CD4-positive, alpha-beta T cell treated with Interferon alpha-2 for 1 hour (primary cell): ENCODE measurements around the gene ADAMTS16.

Source experiments
- DNase-seq, 2 donors: peaks; one replicate each; pipeline ENCODE4 v3.0.0-alpha.2; 2020 to 2022

ADAMTS16 gene

GRCh38 chr5:5317976-5318375 is 177.8 kb downstream of the ADAMTS16 start:
- DNase-seq = no peak

GRCh38 chr5:5318426-5319190 is 178.5 kb downstream of the ADAMTS16 start:
- no peak for DNase-seq

GRCh38 chr5:5320062-5320805 is 180.1 kb downstream of the ADAMTS16 start:
- no peak for DNase-seq

GRCh38 chr5:5321137-5321536 is 181.0 kb downstream of the ADAMTS16 start:
- DNase-seq = no peak

- no peak for DNase-seq
Observed at GRCh38 chr5:5323551-5323950, 183.4 kb downstream of the ADAMTS16 start.

GRCh38 chr5:5326115-5326758 is 186.1 kb downstream of the ADAMTS16 start:
- no peak for DNase-seq

GRCh38 chr5:5327126-5327525 is 187.0 kb downstream of the ADAMTS16 start:
- DNase-seq = no peak

GRCh38 chr5:5330728-5331452 is 190.8 kb downstream of the ADAMTS16 start:
- no peak for DNase-seq

- DNase-seq = no peak
Observed at GRCh38 chr5:5331848-5332247, 191.7 kb downstream of the ADAMTS16 start.

GRCh38 chr5:5332287-5332686 is 192.2 kb downstream of the ADAMTS16 start:
- no peak for DNase-seq

- no peak for DNase-seq
Observed at GRCh38 chr5:5335107-5335506, 195.0 kb downstream of the ADAMTS16 start.

GRCh38 chr5:5335700-5336264 is 195.7 kb downstream of the ADAMTS16 start:
- DNase-seq = no peak

GRCh38 chr5:5339257-5339656 is 199.1 kb downstream of the ADAMTS16 start:
- DNase-seq = no peak

- DNase-seq = no peak
Observed at GRCh38 chr5:5340206-5340729, 200.1 kb downstream of the ADAMTS16 start.

GRCh38 chr5:5341531-5342292 is 201.6 kb downstream of the ADAMTS16 start:
- no peak for DNase-seq

GRCh38 chr5:5342784-5343183 is 202.7 kb downstream of the ADAMTS16 start:
- no peak for DNase-seq

- DNase-seq = no peak
Observed at GRCh38 chr5:5343568-5343967, 203.4 kb downstream of the ADAMTS16 start.

GRCh38 chr5:5344051-5344571 is 204.0 kb downstream of the ADAMTS16 start:
- DNase-seq = no peak

- no peak for DNase-seq
Observed at GRCh38 chr5:5344606-5345005, 204.5 kb downstream of the ADAMTS16 start.

GRCh38 chr5:5347442-5347841 is 207.3 kb downstream of the ADAMTS16 start:
- DNase-seq = no peak

- DNase-seq = no peak
Observed at GRCh38 chr5:5348135-5348534, 208.0 kb downstream of the ADAMTS16 start.
